Fibroblast of the aortic adventitia (primary cell): ENCODE measurements around the gene NRXN2. TPM values are rescaled to one million over a fixed set of nuclear protein-coding genes. Genes with fewer than 3 reads are reported as not detected.

Experiments used
- DNase-seq: peaks from one replicate; pipeline ENCODE4 v3.0.0-alpha.2; 2010; ENCODE audit warnings: low read depth
- H3K4me3 ChIP-seq: 2 replicates; pipeline ENCODE4 v1.5.1; 2011; ENCODE audit warnings: low read depth, mild to moderate bottlenecking, control low read depth, low read length, moderate library complexity
- CTCF ChIP-seq: IDR thresholded peaks from 2 replicates; pipeline ENCODE4 v1.5.1; 2011; ENCODE audit warnings: mild to moderate bottlenecking, low read length, control low read depth, inconsistent platforms; ENCODE audit not compliant: insufficient read depth
- total RNA-seq: library from RNA; depleted of rRNA; stranded (reverse); fragments of >200 nt; gene quantifications from 2 replicates; pipeline ENCODE4 v1.2.3, GENCODE V29; 2012; ENCODE audit warnings: low replicate concordance

NRXN2 gene
- total RNA-seq, 1 donor, result 3.3 TPM

DNA sequence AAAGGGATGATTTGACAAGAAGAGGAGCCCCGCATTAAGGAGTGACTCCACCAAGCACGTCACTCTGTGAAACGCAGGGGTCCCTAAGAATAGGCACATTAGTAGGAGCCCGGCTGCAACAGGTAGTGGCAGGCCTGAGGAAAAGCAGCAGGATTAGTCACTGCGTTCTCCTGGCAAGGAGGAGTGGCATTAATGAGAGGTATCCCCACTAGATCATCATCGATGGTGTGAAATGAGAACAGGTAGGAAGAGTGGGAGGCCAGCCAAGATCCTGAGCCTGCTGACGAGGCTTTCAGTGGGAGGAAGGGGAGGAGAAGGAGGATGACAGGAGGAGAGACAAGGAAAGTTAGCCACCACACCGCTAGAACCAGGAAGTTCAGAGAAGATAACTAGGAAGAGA, 38.6 kb downstream of the NRXN2 start:
- DNase-seq, result no peak
- no peak for TF ChIP-seq CTCF
- H3K4me3 ChIP-seq, result no peak overlapping the region

DNA sequence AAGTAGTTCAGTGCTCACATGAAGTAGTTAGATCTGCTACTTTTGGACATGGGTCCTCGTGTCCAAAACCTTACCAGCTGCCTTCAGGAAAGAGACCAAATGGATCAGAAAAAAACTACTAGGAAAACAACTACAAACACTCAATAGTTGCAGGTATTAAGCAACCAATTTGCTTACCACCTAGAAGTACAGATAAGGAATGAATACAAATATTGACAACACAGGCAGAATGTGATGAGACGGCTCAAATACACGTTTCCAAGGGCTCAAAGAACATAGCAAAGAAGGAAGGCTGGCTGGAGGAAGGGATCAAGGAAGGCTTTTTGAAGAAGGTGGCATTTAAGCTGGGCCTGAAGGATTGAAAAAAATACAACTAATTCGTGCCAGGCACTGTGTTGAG, 41.8 kb downstream of the NRXN2 start:
- no peak for DNase-seq
- TF ChIP-seq CTCF, result no peak
- H3K4me3 ChIP-seq, result no peak overlapping the region

DNA sequence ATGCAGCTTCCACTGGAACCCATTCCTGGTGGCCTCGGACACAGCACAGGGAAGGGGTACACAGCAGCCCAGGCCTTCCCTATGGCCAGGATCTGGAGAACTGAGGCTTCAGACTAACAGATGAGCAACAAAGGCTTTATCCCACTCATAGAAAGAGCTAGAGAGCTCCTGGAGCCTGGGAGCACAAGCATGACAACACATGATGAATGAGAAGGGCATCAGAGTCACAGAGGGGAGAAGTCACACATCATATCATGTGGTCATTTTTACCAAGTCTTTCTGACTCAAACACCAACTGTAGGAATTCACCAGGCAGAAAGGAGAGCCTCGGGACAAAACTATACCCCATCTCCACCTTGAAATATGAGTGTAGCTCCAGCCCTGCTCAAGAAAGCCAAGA, 43.2 kb downstream of the NRXN2 start:
- no peak for DNase-seq
- TF ChIP-seq CTCF, result no peak
- H3K4me3 ChIP-seq, result no peak overlapping the region

- TF ChIP-seq CTCF, result no peak
- H3K4me3 ChIP-seq, result no peak overlapping the region
These were observed 45.5 kb downstream of the NRXN2 start for GRCh38 chr11:64677441-64678023.

GRCh38 chr11:64676261-64676615, 46.8 kb downstream of the NRXN2 start:
- no peak for TF ChIP-seq CTCF
- no peak for DNase-seq
- H3K4me3 ChIP-seq, result no peak overlapping the region

More at GRCh38 chr11:64677441-64678023, 45.5 kb downstream of the NRXN2 start:
- DNase-seq, result no peak

GRCh38 chr11:64675450-64676260, 47.3 kb downstream of the NRXN2 start:
- no peak overlapping the region for H3K4me3 ChIP-seq
- TF ChIP-seq CTCF, result no peak
- DNase-seq, result peak; percentile 92
